Measurements from ENCODE around the gene ST6GALNAC3.
"Not testable (repeated sequence)": the region's sequence is repeated elsewhere in the genome, so short reads cannot be mapped to it uniquely, and the experiment has no call there.

Gene ST6GALNAC3

GRCh38 chr1:76291191-76291590 lies 216.6 kb downstream of the ST6GALNAC3 start:
- peak in 1 of 14 donors; percentile 8 for DNase-seq

DNA sequence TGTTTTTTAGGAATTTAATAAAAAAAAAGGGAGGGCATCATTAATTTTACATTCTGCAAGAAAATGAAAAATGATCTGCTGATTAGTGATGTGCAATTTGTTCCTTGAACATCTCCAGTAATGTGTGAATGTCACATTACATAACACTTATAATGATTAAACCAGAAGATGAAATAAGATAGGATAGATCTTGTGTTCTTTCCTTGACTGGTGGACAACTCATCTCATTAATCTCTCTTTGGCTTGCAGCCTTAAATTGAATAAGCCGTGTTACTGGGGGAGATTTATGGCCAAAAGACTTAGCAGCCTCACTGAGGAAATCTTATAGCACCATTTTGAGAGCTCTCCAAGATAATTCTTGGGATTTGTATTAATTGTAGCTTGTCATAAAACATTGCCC lies 217.2 kb downstream of the ST6GALNAC3 start:
- DNase-seq, result no peak

GRCh38 chr1:76292418-76293184 lies 218.1 kb downstream of the ST6GALNAC3 start:
- DNase-seq, result no peak

GRCh38 chr1:76293831-76294230 lies 219.3 kb downstream of the ST6GALNAC3 start:
- no peak for DNase-seq

- no peak for DNase-seq
These were observed 220.1 kb downstream of the ST6GALNAC3 start for GRCh38 chr1:76294482-76295194.

- DNase-seq, result no peak
These were observed 223.9 kb downstream of the ST6GALNAC3 start for GRCh38 chr1:76298399-76298798.

DNA sequence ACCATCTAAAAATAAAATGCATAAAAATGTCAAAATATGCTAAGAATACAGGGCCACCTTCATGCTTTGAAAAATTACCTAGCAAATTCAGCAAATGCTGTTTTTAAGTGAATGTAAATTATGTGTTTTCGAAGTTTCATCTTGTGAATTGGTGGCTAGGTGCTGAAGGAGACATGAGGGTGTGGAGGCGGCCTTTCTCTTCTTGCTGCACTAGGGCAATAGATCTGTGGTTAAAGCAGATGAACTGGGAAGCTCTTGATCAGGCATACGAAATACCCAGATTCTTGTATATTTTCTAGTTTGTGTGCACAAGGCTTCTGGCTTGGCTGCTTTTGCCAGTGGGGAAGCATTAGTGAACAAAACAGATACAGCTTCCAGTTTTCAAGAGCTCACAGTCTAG lies 224.5 kb downstream of the ST6GALNAC3 start:
- no peak for DNase-seq

- DNase-seq, result no peak
These were observed 226.0 kb downstream of the ST6GALNAC3 start for GRCh38 chr1:76300556-76300955.

- no peak for DNase-seq
These were observed 228.3 kb downstream of the ST6GALNAC3 start for GRCh38 chr1:76302711-76303339.

DNA sequence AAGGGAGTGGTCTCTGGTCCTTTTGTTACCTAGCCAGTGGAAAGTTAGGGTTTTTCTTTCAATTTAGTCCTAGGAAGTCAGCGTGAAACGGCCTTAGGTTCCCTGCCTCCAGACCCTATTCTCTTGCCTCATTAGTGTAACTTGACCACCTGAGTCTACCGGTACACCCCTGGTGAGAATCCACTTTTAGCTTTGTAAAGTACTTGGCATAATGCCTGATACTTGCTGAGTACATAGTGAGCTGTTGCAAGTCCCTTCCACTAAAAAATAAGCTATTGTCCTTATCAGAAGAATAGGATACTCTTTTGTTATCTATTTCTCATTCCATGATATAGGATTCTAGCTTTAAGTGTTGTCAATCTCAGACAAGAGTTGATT lies 228.8 kb downstream of the ST6GALNAC3 start:
- DNase-seq, result no peak

DNA sequence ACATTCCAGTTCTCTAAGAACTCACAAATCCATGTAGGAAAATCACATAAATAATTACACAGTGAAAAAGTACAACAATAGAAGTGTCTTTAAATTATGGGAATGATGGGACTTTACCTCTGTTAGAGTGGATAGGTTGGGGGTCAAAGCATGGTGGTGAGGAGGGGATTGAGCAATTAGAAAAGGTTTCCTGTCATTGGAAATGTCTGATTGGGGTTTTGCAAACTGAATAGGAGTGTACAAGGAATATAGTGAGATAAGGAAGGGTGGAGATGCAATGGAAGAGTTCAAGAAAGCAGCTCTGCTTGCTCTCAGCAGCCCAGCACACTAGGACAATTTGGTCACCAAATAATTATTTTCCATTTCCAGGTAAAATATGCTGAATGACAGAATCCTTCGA lies 238.8 kb downstream of the ST6GALNAC3 start:
- DNase-seq, result no peak

- DNase-seq, result no peak
These were observed 240.2 kb downstream of the ST6GALNAC3 start for GRCh38 chr1:76314730-76315129.

GRCh38 chr1:76317299-76317900 lies 242.9 kb downstream of the ST6GALNAC3 start:
- no peak for DNase-seq

DNA sequence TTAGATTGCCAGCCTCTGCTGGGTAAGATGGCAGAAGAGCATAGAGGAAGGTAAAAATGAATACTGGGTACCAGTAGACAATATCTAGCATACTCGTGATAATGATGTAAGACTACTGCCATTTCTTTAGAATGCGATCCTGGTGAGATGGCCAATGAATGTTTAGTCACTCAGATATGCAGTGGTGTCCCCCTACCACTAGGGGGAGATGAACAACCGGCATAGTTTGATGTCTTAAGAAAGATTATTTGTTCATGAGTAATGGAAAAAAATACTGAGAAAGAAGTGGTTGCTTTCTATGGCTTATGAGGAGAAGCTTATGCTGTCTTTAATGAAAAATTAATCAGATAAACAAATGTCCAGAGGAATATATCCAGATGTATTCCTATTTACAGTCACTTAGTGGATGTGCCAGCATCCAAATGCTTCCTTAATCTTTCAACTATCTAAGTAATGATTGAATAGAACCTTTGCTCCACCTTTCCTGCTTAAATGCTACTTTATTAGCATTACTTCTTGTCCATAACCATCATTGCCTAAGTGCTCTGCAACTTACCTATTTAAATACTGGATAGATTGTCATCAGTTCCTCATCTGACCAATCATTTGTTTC lies 256.6 kb downstream of the ST6GALNAC3 start:
- peak in 2 of 14 donors; percentile 5 to 19 for DNase-seq

DNA sequence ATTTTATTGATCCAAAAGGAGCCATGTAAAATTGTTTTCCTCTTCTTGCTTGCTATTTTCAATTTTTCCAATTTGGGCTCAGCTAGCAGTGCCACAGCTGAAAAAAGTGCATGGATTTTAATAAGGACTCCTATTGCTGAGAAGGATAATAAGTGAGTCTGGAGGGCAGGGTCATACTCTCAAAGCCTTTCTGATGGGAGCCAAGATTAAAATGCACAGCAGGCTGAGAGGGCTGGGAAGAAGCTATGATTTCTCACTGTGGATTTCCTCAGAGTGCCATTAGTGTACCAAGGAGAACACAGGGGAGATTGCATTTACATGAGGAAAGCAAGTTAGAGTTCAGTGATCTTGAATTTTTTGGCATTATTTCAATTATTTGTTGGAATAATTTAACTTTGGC lies 261.3 kb downstream of the ST6GALNAC3 start:
- no peak for DNase-seq

- DNase-seq, result peak in 9 of 14 donors; percentile 1 to 33 (median 11)
These were observed 262.4 kb downstream of the ST6GALNAC3 start for GRCh38 chr1:76336931-76337371.

DNA sequence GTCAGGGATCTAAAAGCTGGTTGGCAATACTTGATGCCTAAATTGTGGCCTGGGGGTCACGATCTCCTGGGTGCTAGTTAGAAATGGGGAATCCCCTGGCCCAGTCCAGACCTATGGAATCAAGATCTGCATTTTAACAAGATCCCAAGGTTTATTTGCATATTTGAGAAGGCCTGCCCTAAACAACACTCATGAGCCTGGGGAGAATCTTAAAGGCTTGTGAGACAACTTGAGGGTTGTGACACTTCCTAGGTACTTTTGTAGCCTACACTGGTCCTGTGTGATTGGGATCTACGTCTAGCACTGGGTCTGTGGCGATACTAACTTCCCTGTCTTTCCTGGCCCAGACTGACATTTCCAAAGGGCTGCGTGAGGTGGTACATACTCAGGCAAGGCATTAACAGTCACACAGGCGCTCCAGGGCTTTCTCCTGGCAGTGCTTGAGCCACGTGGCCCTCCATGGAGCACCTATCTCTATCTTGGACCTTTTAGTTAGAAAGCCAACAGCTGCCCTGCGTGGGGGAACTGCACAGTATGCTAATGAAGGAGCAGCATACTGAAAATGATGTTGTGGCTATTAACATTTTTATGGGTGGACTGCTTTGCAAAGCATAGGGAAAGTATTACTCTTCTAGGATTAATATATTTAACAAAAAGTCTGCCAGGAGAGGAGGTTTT lies 263.1 kb downstream of the ST6GALNAC3 start:
- no peak for DNase-seq

- DNase-seq, result no peak
These were observed 265.5 kb downstream of the ST6GALNAC3 start for GRCh38 chr1:76340056-76340455.

DNA sequence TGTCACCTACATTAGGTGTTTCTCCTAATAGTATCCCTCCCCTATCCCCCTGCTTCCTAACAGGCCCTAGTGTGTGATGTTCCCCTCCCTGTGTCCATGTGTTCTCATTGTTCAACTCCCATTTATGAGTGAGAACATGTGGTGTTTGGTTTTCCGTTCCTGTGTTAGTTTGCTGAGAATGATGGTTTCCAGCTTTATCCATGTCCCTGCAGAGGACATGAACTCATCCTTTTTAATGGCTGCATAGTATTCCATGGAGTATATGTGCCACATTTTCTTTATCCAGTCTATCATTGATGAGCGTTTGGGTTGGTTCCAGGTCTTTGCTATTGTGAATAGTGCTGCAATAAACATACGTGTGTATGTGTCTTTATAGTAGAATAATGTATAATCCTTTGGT lies 267.3 kb downstream of the ST6GALNAC3 start:
- DNase-seq, result not testable (repeated sequence)

- no peak for DNase-seq
These were observed 268.8 kb downstream of the ST6GALNAC3 start for GRCh38 chr1:76343356-76343755.

DNA sequence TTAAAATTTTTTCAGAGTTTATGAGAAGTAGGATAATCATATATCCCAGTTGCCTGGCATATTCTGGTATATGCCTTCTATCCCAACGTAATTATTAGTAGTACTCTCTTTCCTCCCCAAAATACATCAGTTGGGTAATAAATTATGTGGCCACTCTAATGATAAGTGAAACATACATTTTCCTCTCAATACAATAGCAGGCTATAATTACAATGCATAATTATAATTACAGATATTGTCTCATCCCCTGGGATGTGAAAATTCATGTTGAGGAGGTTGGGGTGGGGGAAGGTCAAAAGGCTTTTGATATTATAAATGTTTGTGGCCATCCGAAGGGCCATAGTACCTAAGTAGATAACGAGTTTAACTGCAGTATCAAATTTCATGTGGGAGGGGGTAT lies 277.1 kb downstream of the ST6GALNAC3 start:
- no peak for DNase-seq

Data from C1 segment of cervical spinal cord (tissue), 14 donors.